Activated CD4-positive, alpha-beta T cell treated with anti-CD3 and anti-CD28 coated beads for 1 hour (primary cell): ENCODE results near the gene OR52B6.
A peak's percentile ranks its signal among the peaks of the same experiment; 100 is the strongest.
"Not testable (repeated sequence)": the region's sequence is repeated elsewhere in the genome, so short reads cannot be mapped to it uniquely, and the experiment has no call there.

Source experiments
- DNase-seq: peaks from one replicate; pipeline ENCODE4 v3.0.0-alpha.2; 2020

The OR52B6 gene

GRCh38 chr11:5597953-5598352 lies 17.3 kb downstream of the OR52B6 start:
- no peak for DNase-seq

- DNase-seq: peak; percentile 48
Observed at GRCh38 chr11:5600374-5600851, 19.7 kb downstream of the OR52B6 start.

GRCh38 chr11:5602791-5603190 lies 22.1 kb downstream of the OR52B6 start:
- DNase-seq: not testable (repeated sequence)

- no peak for DNase-seq
Observed at GRCh38 chr11:5603326-5603725, 22.6 kb downstream of the OR52B6 start.

DNA sequence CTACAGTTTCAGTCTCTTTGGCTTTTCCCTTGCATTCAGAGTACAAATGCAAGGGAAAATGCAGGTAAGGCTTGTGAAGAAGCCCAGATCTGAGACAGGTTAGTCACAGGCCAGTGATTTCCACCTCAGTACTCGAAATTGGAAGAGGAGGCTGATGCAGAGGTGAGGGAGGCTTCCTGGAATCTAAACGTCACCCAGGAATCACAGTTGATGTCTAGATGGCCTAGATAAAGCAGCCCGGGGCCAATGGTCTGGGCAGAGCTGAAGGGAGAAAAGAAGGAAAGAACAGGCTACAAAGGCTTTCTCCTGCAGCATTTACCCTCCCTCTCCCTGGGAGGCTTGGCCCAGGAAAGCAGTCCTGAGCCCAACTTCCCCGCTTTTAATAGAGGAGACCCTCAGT lies 24.2 kb downstream of the OR52B6 start:
- DNase-seq: no peak

DNA sequence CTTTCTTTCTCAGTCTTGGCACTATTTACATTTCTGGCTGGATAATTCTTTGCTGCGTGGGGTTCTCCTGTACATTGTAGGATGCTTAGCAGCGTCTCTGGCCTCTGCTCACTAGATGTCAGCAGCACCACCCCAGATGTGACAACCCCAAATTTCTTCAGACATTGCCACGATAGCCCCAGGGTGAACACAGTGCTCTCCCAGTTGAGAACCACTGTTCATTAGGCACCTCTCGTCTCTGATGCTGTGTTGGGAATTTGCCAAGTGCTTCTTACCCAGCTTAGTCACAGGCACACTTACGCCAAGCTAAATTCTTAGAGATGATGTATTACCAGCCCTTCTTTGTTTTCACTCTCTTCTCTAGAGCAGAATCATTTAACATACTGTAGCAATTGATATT lies 25.2 kb downstream of the OR52B6 start:
- no peak for DNase-seq

DNA sequence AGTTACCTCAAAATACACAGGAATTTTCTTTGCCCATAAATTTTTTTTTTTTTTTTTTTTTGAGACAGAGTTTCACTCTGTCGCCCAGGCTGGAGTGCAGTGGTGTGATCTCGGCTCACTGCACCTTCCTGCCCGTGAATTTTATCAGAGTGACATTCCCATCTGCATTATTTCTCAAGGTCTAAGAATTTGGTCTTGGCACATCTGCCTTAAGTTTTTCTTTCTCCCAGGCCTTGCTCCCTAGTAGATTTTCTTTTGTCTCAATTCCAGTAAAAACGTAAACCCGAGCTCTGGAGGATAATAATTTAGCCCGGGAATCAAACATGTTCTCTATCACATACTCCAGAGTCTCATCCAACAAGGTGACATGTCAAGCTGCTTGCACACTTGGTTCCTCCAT lies 28.1 kb downstream of the OR52B6 start:
- DNase-seq: no peak

GRCh38 chr11:5610446-5610845 lies 29.8 kb downstream of the OR52B6 start:
- DNase-seq: no peak

DNA sequence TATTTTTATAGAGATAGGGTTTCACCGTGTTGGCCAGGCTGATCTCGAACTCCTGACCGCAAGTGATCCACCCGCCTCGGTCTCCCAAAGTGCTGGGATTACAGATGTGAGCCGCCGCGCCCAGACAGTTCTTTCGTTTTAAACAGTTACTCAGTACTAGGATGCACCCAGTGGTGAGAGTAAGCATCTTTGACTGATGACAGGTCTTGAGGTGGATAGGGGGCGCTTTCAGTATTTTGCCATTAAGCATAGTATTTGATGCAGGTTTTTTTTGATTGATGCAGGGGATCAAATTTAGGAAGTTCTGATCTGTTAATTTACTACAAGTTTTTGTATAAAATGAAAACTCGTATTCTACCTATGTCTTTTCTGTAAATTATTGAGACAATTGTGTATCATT lies 30.9 kb downstream of the OR52B6 start:
- no peak for DNase-seq

DNA sequence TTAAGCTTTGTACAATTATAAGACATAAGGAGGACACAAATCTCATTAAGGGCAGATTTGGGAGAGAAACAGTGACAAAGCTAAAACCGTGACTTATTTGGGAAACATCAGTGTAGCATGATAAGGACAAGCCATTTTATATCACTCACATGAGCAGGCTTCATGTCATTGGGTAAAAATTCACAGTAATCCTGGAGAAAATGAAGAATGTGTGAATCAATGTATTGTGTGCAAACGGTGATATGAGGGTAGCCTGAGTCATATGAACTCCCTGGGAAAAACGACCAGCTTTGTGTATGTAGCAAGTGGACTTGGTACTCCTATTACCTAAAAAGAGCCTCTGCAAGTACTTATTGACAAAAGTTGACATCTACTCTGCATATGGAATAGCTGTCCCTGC lies 38.1 kb downstream of the OR52B6 start:
- DNase-seq: no peak

- DNase-seq: no peak
Observed at GRCh38 chr11:5620651-5621521, 40.2 kb downstream of the OR52B6 start.

GRCh38 chr11:5621580-5621979 lies 40.9 kb downstream of the OR52B6 start:
- DNase-seq: no peak

GRCh38 chr11:5622802-5623201 lies 42.1 kb downstream of the OR52B6 start:
- DNase-seq: no peak

GRCh38 chr11:5624489-5625279 lies 44.0 kb downstream of the OR52B6 start, which contains the start of gene TRIM34:
Gene TRIM34, plus strand, starts transcription at chr11:5625001. Its CDS starts 7,331 bp downstream, at chr11:5632332.
- DNase-seq: peak; percentile 54

- DNase-seq: no peak
Observed at GRCh38 chr11:5625281-5625680, 44.6 kb downstream of the OR52B6 start.

DNA sequence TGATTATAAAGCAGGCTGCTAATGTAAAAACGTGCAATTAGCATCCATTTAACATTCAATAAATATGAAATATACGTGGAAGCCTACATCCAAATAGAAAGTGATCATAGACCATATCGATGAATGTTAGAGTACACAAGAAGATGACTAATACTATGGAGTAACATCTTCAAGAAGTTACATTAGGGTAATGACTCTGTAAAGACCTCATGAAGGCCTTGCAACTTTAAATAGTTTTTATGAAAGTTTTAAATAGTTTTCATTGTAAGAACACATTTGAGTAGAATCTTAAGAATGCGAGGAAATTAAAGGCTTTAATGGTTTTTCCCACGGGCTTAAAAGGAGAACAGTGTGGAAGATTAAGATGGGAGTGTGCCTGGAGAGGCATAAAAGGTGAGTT lies 45.5 kb downstream of the OR52B6 start:
- no peak for DNase-seq

- DNase-seq: no peak
Observed at GRCh38 chr11:5631417-5631816, 50.7 kb downstream of the OR52B6 start.
